Progenitor cell of endocrine pancreas (in vitro differentiated cells): ENCODE results near the gene DRD2. TPM values are rescaled to one million over a fixed set of nuclear protein-coding genes. Genes with fewer than 3 reads are reported as not detected.

Experiments used
- DNase-seq: peaks from one replicate; pipeline ENCODE4 v3.0.0; 2021; ENCODE audit warnings: low spot score; ENCODE audit not compliant: unreplicated experiment
- H3K27ac Mint-ChIP-seq: 2 replicates; pipeline ENCODE4 v1.8.0; 2021; ENCODE audit warnings: mild to moderate bottlenecking, moderate library complexity, mixed read lengths
- H3K27me3 Mint-ChIP-seq: 2 replicates; pipeline ENCODE4 v1.8.0; 2021; ENCODE audit warnings: mixed read lengths
- H3K36me3 Mint-ChIP-seq: 2 replicates; pipeline ENCODE4 v1.8.0; 2022; ENCODE audit warnings: mixed read lengths; ENCODE audit not compliant: insufficient read depth
- H3K4me1 Mint-ChIP-seq: 2 replicates; pipeline ENCODE4 v1.8.0; 2021; ENCODE audit warnings: low read depth, mixed read lengths
- H3K4me3 Mint-ChIP-seq: 2 replicates; pipeline ENCODE4 v1.8.0; 2021; ENCODE audit warnings: low read depth, mild to moderate bottlenecking, moderate library complexity, mixed read lengths
- H3K9me3 Mint-ChIP-seq: 2 replicates; pipeline ENCODE4 v1.8.0; 2021; ENCODE audit warnings: low read depth, mixed read lengths
- CTCF ChIP-seq: fragments of 200-600 bp; sonication (generic); IDR thresholded peaks from one replicate; pipeline ENCODE4 v1.5.0; 2021; ENCODE audit warnings: antibody characterized with exemption, mild to moderate bottlenecking; ENCODE audit not compliant: unreplicated experiment
- total RNA-seq: library from RNA; stranded (reverse); gene quantifications from 2 replicates; pipeline ENCODE4 v1.2.1, GENCODE V29; 2021

DRD2 gene
- total RNA-seq, 1 donor from 2014 or later = 0.22 TPM

DNA sequence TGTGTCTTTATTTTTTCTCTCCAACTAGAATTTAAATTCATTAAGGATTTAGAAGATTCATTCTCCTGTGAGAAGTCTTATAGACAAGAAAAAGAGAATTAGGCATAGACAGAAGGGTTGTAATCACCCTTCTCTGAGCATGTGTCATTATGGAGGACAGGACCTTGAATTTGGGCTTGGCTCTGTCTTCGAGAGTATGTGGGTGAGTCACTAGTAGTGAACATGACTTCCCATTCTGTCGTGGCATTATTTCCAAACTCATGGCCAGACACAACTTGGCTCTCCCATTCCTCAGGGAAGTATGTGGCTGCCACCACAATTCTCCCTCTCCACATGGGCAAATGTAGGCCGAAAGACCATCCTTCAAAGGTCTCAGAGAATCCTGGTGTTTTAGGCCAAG lies 101.9 kb downstream of the DRD2 start:
- peaks cover 7% of the 10 kb centered on the region for H3K4me1 Mint-ChIP-seq
- no peak overlapping the region for H3K27ac Mint-ChIP-seq
- no peak overlapping the region for H3K4me3 Mint-ChIP-seq
- peaks cover 6% of the 10 kb centered on the region for H3K36me3 Mint-ChIP-seq
- DNase-seq = no peak
- TF ChIP-seq CTCF = no peak
- H3K9me3 Mint-ChIP-seq = no peaks in the 10 kb centered on the region
- no peaks in the 10 kb centered on the region for H3K27me3 Mint-ChIP-seq

DNA sequence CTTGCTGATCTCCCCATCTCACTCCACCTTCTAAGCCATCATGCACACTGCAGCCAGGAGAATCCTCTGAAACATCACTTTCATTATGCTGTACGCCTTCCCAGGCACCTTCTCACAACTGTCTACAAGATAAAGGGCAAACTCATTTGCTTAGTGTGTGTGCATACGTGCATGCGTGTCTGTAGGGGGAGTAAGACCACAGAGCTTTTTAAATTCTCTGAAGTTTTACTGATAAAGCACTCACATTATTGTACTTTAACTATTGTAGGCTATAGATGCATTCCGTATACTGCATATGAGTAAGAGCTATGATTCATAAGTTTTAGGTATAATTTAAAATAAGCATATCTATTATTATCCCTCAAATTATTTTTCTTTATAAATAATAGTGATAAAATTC lies 102.9 kb downstream of the DRD2 start:
- no peak overlapping the region for H3K4me3 Mint-ChIP-seq
- TF ChIP-seq CTCF = peak; percentile 20
- H3K4me1 Mint-ChIP-seq = peaks cover 7% of the 10 kb centered on the region
- no peak for DNase-seq
- no peaks in the 10 kb centered on the region for H3K27me3 Mint-ChIP-seq
- no peaks in the 10 kb centered on the region for H3K9me3 Mint-ChIP-seq
- no peak overlapping the region for H3K27ac Mint-ChIP-seq
- H3K36me3 Mint-ChIP-seq = peaks cover 8% of the 10 kb centered on the region

- no peak for TF ChIP-seq CTCF
- peaks cover 7% of the 10 kb centered on the region for H3K4me1 Mint-ChIP-seq
- H3K4me3 Mint-ChIP-seq = no peak overlapping the region
- no peaks in the 10 kb centered on the region for H3K27me3 Mint-ChIP-seq
- no peak for DNase-seq
- no peak overlapping the region for H3K27ac Mint-ChIP-seq
- H3K9me3 Mint-ChIP-seq = no peaks in the 10 kb centered on the region
- peaks cover 8% of the 10 kb centered on the region for H3K36me3 Mint-ChIP-seq
Measured at GRCh38 chr11:113370634-113371033, 104.6 kb downstream of the DRD2 start.

DNA sequence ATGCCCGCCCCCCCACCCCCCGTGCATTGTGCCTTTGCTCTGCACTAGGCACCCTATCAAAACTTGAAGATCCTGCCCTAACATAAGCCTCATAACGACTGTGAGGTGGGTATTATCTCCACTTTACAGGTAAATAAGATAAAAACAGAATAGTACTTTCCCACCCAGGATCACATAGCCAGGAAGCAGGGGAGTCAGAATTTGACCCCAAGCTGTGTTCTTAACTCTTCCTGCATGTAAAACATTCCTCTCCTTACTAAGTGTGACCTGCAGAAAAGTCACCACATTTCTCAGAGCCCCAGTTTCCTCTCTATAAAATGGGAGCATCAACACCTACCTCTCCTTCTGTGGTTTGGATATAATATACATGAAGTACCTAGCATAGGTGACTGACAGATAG lies 105.8 kb downstream of the DRD2 start:
- no peaks in the 10 kb centered on the region for H3K27me3 Mint-ChIP-seq
- H3K4me3 Mint-ChIP-seq = no peak overlapping the region
- DNase-seq = no peak
- peaks cover 8% of the 10 kb centered on the region for H3K36me3 Mint-ChIP-seq
- peaks cover 7% of the 10 kb centered on the region for H3K4me1 Mint-ChIP-seq
- H3K27ac Mint-ChIP-seq = no peak overlapping the region
- no peak for TF ChIP-seq CTCF
- H3K9me3 Mint-ChIP-seq = no peaks in the 10 kb centered on the region

GRCh38 chr11:113365895-113366294 lies 109.3 kb downstream of the DRD2 start:
- Mint-ChIP-seq H3K4me1 (peaks cover 7% of the 10 kb centered on the region), H3K36me3 (peaks cover 11% of the 10 kb centered on the region), H3K27ac (no peak overlapping the region), H3K9me3 (no peaks in the 10 kb centered on the region), H3K4me3 (no peak overlapping the region), H3K27me3 (no peaks in the 10 kb centered on the region)
- TF ChIP-seq CTCF = no peak
- no peak for DNase-seq
